ENCODE measurements around the gene GLIS1.

GRCh38 chr1:53514436-53514835, 224.5 kb downstream of the GLIS1 start:
- TF ChIP-seq, protein P1, sequence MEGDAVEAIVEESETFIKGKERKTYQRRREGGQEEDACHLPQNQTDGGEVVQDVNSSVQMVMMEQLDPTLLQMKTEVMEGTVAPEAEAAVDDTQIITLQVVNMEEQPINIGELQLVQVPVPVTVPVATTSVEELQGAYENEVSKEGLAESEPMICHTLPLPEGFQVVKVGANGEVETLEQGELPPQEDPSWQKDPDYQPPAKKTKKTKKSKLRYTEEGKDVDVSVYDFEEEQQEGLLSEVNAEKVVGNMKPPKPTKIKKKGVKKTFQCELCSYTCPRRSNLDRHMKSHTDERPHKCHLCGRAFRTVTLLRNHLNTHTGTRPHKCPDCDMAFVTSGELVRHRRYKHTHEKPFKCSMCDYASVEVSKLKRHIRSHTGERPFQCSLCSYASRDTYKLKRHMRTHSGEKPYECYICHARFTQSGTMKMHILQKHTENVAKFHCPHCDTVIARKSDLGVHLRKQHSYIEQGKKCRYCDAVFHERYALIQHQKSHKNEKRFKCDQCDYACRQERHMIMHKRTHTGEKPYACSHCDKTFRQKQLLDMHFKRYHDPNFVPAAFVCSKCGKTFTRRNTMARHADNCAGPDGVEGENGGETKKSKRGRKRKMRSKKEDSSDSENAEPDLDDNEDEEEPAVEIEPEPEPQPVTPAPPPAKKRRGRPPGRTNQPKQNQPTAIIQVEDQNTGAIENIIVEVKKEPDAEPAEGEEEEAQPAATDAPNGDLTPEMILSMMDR (IDR thresholded peaks at IDR 0.05; ENCODE audit: poor library complexity): no peak
- TF ChIP-seq EZH2phosphoT487 (IDR thresholded peaks at IDR 0.05; ENCODE audit: low read depth, severe bottlenecking, unreplicated experiment): no peak
- TF ChIP-seq EZH2 (IDR thresholded peaks at IDR 0.05; ENCODE audit: borderline replicate concordance): no peak
